ENCODE results near the gene HDDC2.
"Not testable (repeated sequence)": the region's sequence is repeated elsewhere in the genome, so short reads cannot be mapped to it uniquely, and the experiment has no call there.

HDDC2 gene

DNA sequence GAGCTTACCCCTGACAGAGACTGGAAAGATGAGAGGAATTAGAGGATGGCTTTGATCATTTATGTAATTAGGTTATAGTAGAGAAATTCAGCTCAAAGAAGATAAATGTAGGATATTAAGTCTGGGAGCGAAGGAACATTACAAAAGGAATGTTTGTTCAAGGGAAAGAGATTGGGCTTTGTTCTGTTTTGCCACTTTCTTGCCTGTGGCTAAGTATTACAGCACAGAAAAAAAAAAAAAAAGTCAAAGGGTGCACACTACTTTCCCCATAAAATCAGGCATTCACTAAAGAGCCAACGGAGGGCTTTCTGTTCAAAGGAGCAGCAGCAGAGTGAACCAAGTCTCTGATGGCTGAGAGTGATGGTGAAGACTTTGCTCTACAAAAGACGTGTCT, 5.0 kb upstream of the HDDC2 start:
- DNase-seq (ENCODE audit: low spot score) = no peak

DNA sequence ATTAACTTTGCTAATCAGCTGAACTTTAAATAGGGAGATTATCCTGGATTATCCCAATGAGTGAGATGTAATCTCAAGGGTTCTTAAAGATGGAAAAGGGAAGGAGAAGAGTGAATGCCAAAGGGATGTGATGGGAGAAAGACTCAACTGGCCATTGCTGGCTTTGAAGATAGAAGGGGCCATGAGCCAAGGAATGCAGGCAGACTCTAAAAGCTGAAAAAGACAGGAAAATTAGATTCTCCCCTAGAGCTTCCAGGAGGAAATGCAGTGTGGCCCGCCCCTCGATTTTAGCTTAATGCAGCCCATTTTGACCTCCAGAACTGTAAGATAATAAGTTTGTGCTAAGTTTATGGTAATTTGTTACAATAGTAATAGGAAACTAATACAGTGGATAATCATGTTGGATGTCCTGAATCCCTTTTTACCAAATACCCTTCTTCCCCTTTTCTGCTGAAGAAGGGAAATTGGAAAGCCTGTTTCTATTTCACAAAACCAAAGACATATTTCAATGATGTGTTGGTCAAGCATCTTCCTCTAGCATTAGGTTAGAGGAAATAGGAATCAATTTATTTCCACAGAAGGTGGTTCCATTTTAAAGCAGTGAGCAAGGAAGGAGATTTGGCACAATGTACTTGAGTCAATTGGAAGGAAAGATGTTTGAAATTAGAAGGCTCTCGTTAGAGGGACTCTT, 3.3 kb upstream of the HDDC2 start:
- DNase-seq (ENCODE audit: low spot score) = no peak

DNA sequence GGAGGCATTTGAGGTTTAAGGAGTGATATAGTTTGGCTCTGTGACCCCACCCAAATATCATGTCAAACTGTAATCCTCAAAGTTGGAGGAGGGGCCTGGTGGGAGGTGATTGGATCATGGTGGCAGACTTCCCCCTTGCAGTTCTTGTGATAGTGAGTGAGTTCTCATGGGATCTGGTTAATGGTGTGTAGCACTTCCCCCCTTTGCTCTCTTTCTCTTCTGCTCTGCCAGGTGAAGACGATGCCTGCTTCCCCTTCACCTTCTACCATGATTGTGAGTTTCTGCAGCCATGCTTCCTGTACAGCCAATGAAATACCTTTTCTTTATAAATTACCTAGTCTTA, 1.7 kb upstream of the HDDC2 start:
- DNase-seq (ENCODE audit: low spot score) = no peak

DNA sequence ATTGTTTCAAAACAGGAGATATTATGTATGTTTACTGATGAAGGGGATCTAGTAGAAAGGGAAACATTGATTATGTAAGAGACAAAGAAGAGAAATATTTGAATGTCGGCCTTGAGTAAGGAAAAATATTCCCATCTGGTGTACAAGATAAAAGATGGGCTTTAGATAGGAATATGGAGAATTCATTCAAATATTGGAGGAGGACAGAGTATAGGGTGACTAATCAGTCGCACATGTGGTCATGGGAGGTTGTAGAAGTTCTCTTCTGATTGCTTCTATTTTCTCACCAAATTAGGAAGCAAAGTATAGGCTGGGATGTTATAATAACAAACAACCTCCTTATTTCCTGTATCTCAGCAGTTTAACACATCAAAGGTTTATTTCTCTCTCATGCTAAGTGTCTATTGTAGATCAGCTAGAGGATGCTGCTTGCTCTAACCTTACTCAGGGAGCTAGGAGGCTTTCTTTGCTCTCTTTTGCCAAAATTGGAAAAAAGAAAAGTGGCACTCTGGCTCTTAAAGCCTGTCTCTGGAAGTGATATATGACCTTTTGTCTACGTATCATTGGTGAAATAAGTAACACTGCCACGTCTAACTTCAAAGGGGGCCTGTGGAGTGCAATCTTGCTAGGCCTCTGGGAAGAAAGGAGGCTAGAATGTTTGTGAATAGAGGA, 1.2 kb upstream of the HDDC2 start:
- no peak for DNase-seq (ENCODE audit: low spot score)

DNA sequence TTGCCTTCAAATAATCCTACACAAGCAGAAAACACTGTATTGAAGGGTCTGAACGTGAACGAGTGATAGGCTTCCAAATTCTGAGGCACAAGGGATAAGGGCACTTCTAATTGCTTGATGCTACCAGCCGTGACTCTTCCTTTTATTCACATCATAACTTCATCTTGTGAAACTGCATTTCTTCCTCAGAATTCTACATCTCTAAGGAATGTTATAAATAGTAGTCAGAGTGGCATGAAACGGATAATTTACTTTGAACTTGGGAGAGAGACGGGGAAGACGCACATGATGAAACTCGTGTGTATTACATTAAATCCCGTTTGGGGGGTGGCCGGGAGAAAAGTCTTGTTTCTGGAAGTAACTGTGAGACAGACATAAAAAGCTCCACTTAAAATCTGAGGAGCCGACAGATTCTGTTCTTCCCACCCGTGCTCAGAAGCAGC, 754 bp downstream of the HDDC2 start:
- DNase-seq (ENCODE audit: low spot score) = no peak

DNA sequence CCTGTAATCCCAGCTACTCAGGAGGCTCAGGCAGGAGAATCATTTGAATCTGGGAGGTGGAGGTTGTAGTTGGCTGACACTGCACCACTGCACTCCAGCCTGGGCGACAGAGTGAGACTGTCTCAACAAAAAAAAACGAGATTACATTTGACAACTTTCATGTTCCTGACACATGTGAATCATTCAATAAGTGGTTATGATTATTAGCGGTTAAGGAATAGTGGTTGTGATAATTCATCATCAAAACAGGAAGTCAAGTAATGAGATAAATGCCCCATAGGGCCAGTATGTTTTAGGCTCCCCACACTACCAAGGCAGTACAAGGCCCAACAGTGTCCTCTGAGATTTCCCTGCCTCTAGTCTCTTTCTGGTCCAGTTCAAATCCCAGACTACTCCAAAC, 2.5 kb downstream of the HDDC2 start:
- no peak for DNase-seq (ENCODE audit: low spot score)

DNA sequence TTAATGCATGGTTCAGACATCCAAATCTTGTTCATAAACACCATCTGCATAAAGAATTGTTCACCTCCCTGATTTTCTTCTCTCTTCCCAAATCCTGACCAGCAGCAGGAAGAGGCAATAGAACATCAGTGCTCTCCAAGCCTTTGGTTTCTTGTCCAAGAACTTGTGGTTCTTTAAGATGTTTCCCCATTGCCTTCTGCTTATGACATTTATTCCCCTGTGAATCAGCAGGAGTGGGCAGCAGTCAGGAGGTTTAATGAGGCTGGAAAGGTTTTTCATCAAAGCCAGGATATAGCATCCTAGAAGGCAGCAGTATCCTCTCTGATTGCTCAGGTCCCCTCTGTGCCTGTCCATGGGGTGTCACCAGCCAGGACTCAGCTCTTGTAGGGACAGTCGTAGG, 5.3 kb downstream of the HDDC2 start:
- DNase-seq (ENCODE audit: low spot score) = no peak

DNA sequence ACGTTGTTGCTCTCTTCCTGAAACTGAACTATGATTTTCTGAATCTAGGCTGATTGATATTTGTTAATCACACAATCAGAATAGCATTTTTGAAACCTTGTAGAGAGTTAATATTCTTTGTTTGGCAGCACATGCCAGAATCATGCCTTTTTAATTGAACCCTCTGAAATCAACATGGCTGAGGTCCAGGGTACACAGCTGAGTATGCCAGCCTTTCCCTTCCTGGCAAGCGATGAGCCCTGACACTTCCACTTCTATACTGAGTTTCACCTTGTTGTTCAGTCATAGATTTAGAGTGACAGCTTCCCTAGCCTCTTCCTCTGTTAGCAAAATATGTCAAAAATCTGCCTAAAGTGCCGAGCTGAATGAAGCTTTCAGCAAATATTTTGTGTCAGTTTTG, 6.8 kb downstream of the HDDC2 start:
- DNase-seq (ENCODE audit: low spot score) = no peak

DNA sequence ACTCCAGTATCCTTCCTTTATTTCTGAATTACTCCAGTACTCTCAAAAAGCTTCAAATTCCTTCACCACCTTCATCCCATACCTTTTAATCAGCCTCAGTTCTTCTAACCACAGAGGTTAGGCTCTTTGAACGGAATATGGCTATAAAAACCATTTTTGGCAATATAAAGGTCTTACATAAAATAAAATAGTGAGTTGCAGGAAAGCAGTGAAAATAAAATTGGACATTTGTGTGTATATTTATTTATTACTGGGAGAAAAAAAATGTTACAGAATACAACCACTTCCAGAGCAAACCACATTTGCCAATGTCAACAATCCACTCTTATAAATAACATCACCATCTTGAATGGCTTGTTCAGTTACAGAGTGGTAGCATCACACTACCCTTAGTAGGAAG, 7.7 kb downstream of the HDDC2 start:
- no peak for DNase-seq (ENCODE audit: low spot score)

DNA sequence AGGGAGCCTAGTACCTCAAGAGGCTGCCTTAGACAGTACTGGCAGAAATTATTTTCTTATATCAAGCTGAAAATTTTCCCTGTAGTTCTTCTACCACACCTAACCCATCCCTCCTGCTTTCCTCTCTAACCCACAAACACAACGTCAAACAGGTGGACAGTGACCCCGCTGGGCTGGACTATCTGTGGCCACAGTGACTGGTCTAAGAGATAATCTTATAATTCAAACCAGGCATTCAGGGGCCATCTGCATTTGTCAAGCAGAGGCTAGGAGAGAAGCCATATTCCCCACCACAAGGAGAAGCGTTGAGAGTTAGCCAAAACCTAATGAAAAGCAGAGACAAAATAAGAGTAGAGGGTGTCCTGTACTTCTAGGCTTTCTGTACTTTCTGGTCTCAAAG, 8.2 kb downstream of the HDDC2 start:
- DNase-seq (ENCODE audit: low spot score) = no peak

DNA sequence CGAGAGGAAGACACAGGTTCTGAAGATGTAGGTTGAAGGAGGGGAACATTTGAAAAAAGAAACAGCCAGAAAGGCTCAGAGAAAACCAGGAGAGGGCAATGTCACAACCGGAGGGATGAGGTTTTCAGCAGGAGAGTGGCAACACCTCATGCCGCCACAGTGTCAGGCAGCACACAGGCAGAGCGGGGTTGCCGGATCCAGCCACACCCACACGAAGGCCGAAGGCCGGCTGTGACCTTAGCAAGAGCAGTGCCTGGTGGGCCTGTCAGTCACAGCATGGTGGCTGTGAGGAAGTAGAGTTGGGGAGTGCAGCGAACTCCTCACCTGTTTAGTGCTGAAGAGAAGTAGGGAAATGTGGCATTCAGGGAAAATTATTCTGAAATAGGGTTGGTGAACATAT, 14.0 kb downstream of the HDDC2 start:
- no peak for DNase-seq (ENCODE audit: low spot score)

DNA sequence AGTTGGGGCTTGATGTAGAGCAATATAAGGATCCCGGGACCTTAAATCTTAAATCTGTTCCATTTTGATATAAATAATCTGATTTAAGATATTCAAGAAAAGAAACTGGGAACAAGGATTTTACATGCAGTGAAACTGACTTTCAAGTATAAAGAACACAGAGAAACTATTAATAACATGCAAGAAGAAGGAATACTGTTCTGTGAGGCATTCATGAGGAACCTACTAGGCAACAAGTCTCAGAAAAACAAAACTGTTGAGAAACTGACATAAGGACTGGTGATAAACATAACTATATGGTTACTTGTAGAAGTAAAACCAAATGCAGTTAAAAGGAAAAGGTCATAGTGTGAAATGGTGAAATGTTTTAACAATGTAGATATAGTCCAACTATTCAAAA, 15.8 kb downstream of the HDDC2 start:
- DNase-seq (ENCODE audit: low spot score) = no peak

DNA sequence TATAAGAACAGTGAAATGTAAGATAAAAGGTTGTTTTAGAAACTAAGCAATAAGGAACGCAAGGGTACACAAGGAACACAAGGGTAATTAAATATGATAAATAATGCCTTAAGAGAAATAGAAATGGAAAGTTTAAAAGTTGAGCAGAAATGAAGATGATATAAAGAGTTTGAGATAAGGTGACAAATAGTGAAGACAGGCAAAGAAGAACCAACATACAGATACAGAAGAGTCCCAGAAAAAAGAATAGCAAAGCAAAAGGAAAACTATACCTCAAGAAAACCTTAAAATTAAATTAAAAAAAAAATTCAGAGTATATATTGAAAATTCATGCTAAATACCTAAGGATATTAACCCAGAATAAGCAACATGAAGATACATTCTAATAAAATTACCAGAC, 16.4 kb downstream of the HDDC2 start:
- DNase-seq (ENCODE audit: low spot score) = no peak

DNA sequence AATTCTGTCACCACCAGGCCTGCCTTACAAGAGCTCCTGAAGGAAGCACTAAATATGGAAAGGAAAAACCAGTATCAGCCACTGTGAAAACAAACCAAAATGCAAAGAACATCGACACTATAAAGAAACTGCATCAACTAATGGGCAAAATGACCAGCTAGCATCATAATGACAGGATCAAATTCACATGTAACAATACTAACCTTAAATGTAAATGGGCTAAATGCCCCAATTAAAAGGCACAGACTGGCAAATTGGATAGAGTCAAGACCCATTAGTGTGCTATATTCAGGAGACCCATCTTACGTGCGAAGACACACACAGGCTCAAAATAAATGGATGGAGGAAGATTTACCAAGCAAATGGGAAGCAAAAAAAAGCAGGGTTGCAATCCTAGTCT, 19.3 kb downstream of the HDDC2 start:
- not testable (repeated sequence) for DNase-seq (ENCODE audit: low spot score)

DNA sequence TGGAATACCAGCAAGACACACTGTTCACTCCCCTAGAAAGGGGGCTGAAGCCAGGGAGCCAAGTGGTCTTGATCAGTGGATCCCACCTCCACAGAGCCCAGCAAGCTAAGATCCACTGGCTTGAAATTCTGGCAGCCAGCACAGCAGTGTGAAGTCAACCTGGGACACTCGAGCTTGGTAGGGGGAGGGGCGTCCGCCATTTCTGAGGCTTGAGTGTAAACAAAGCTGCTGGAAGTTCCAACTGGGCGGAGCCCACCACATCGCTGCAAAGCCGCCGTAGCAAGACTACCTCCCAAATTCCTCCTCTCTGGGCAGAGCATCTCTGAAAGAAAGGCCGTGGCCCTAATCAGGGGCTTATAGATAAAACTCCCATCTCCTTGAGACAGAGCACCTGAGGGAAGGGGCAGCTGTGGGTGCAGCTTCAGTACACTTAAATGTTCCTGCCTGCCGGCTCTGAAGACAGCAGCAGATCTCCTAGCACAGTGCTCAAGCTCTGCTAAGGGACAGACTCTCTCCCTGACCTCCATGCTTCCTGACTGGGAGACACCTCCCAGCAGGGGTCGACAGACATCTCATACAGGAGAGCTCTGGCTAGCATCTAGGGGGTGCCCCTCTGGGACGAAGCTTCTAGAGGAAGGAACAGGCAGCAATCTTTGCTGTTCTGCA, 21.3 kb downstream of the HDDC2 start:
- not testable (repeated sequence) for DNase-seq (ENCODE audit: low spot score)

DNA sequence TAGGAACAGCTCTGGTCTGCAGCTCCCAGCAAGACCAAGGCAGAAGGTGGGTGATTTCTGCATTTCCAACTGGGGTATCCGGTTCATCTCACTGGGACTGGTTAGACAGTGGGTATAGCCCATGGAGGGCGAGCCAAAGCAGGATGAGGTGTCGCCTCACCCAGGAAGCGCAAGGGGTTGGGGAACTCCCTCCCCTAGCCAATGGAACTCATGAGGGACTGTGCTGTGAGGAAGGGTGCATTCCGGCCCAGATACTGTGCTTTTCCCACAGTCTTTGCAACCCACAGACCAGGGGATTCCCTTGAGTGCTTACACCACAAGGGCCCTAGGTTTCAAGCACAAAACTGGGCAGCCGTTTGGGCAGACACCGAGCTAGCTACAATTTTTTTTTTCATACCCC, 21.8 kb downstream of the HDDC2 start:
- no peak for DNase-seq (ENCODE audit: low spot score)

DNA sequence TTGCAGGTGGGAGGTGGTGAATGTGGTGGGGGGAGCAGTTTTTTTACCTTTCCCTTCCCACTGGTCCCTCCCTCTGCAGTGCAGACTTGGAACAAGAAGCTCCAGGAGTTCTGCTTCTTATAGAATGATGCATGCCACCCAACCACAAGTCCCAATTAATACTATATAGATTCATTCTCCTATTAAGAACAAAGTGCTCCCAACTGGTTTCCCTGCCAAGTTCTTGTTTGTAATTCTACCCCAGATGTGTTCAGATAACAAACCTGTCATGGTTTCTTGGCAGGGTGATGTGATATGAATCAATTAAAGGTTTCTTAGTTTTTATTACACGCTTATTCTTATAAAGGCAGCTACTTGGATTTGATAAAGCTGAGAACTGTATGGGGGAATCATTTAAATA, 23.9 kb downstream of the HDDC2 start:
- DNase-seq (ENCODE audit: low spot score) = no peak

DNA sequence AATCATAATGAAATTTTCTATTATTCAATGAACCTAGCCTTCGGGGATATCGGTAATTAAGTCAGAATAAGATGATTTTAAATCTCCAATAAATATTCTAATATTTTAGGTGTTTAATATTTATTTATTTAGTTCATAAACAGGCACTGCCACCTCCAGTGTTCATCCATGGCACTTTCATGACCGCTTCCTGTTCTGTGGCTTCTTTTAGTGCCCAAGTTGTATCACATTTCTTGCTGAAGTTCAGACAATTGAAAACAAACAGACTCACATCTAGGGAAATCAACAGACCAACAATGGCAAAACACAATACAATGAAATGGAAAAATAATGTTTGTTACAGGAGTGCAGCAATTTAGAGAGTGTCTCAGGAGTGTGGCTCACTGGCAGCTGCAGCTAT, 26.0 kb downstream of the HDDC2 start:
- DNase-seq (ENCODE audit: low spot score) = no peak

DNA sequence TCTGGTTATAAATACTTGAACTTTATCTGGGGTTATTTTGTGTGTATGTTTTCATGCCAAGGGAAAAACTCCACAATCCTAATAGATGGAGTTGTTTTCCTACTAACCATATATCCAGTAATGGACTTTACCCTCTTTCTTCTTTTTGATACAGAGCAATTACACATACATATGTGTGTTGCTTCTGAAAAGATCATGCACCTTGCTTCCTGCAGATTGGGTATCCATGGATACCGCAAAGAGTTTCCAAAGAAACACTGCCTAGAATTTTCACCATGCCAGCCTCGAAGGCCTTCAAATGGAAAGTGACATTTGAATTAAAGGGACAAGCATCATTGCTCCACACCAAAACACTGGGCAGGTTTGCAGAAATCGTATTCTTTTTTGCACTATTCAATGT, 26.8 kb downstream of the HDDC2 start:
- DNase-seq (ENCODE audit: low spot score) = no peak

DNA sequence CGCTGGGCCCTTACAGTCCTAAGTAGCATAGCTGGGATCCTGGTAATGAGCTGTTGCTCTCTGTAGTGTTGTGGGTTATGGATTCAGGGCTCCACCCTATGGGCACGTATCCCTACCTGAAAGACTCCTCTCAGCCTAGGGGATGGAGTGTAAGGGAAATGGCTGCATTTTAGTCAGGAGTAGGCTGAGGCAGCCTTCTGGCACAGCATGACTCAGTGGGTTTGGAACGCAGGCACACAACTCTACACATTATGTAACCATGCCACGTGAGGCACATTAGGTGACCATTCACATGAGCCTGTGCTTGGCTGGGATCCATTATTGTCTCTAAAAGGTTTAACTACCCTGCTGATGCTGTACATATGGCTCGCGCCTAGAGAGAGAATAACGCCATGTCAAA, 27.8 kb downstream of the HDDC2 start:
- DNase-seq (ENCODE audit: low spot score) = no peak

DNA sequence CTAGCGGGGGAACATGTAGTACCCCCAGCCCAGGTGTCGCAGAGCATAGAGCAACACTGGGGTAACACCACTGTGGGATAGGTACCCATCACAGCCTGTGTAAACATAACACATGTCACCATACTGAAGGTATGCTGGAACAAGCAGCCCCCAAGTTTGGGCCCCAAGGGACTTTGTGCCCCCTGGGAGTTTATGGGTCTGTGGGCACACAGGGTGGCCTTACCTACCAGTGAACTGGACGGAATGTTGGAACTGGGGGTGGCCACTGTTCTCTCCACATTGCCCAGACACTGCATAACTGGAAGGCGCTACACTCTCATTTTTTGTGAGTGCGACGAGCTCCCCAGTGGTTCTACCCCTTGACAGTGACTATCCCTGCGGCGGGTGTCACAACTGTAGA, 28.5 kb downstream of the HDDC2 start:
- no peak for DNase-seq (ENCODE audit: low spot score)

DNA sequence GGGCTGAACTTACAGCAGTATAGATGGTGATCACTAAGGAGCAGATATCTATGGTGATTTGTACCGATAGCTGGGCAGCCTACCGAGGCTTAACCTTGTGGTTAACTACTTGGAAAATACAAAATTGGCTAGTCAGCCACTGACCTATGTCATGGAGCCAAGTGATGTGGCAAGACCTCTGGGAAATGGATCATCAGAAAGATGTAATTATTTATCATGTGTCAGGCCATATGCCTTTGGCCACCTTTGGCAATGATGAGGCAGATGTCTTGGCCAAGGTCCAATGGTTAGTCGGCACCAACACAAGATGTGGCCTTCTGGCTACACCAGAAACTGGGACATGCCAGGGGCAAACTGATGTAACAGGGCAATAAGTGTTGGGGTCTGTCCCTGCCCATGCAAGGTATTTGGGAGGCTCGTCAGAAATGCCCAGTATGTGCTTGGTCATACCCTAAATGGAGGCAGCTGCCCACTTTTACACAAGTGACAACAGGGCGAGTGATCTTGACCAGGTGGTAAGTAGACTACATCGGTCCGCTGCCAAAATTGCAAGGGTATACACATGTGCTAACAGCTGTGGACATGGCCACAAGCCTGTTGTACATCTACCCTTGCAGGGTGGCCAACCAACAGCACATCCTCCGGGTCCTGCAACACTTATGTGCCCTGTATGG, 30.1 kb downstream of the HDDC2 start:
- no peak for DNase-seq (ENCODE audit: low spot score)

DNA sequence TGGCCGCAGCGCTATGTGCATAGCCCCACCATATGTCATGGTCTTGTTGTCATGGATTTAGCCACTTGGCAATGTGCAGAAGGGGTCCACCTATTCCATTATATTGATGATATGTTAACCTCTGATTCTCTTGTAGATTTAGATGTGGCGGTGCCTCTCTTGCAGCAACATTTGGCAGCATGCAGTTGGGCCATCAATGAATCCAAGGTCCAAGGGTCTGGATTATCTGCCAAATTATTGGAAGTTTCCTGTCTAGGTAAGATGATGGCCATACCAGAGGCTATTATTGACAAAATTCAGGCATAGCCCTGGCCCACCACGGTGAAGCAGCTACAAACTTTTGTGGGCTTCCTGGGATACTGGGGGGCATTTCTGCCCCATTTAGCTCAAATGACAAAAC, 31.4 kb downstream of the HDDC2 start:
- DNase-seq (ENCODE audit: low spot score) = no peak

Measured in germinal center (tissue), 1 donor.